Neural crest cell (in vitro differentiated cells): ENCODE data around the gene DNAJC15. TPM values are rescaled to one million over a fixed set of nuclear protein-coding genes. Genes with fewer than 3 reads are reported as not detected.
"Not testable (repeated sequence)": the region's sequence is repeated elsewhere in the genome, so short reads cannot be mapped to it uniquely, and the experiment has no call there.

ENCODE experiments used
- DNase-seq: peaks from one replicate; pipeline ENCODE4 v3.0.0; 2021; ENCODE audit warnings: low read depth, mixed read lengths, low spot score
- H3K27ac Mint-ChIP-seq: one replicate; pipeline ENCODE4 v1.8.0; 2021; ENCODE audit warnings: mild to moderate bottlenecking, mixed read lengths; ENCODE audit not compliant: unreplicated experiment
- H3K27me3 Mint-ChIP-seq: 2 replicates; pipeline ENCODE4 v1.8.0; 2021; ENCODE audit warnings: low read depth, mild to moderate bottlenecking, mixed read lengths
- H3K36me3 Mint-ChIP-seq: 2 replicates; pipeline ENCODE4 v1.8.0; 2021; ENCODE audit warnings: low read depth, mild to moderate bottlenecking, mixed read lengths
- H3K4me1 Mint-ChIP-seq: 2 replicates; pipeline ENCODE4 v1.8.0; 2021; ENCODE audit warnings: mixed read lengths
- H3K4me3 Mint-ChIP-seq: one replicate; pipeline ENCODE4 v1.8.0; 2021; ENCODE audit warnings: mild to moderate bottlenecking, mixed read lengths
- H3K9me3 Mint-ChIP-seq: 2 replicates; pipeline ENCODE4 v1.8.0; 2021; ENCODE audit warnings: mixed read lengths
- CTCF ChIP-seq: fragments of 200-600 bp; sonication (generic); conservative IDR thresholded peaks from 2 replicates; pipeline ENCODE4 v1.5.0; 2021; ENCODE audit warnings: antibody characterized with exemption, mild to moderate bottlenecking
- total RNA-seq: library from RNA; stranded (reverse); gene quantifications from 2 replicates; pipeline ENCODE4 v1.2.1, GENCODE V29; 2021

Gene DNAJC15
- total RNA-seq, 1 donor from 2014 or later, result 14.7 TPM

DNA sequence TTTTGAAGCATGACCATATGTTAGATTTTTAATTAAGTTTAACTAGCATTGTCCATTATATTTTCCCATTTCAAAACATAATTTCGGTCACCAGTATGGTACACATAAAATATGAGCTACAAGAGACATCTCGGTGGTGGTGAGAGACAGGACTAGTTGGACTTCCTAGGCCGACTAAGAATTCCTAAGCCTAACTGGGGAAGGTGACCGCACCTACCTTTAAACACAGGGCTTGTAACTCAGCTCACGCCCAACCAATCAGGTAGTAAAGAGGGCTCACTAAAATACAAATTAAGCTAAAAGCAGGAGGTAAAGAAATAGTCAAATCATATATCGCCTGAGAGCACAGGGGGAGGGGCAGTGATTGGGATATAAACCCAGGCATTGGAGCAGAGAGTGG, 22.9 kb downstream of the DNAJC15 start:
- TF ChIP-seq CTCF, result no peak
- no peak overlapping the region for H3K27ac Mint-ChIP-seq
- H3K4me1 Mint-ChIP-seq, result peaks cover 30% of the 10 kb centered on the region
- peaks cover 3% of the 10 kb centered on the region for H3K9me3 Mint-ChIP-seq
- H3K4me3 Mint-ChIP-seq, result no peak overlapping the region
- peaks cover 5% of the 10 kb centered on the region for H3K36me3 Mint-ChIP-seq
- H3K27me3 Mint-ChIP-seq, result no peaks in the 10 kb centered on the region
- DNase-seq, result no peak

GRCh38 chr13:43054803-43055802, 31.7 kb downstream of the DNAJC15 start:
- Mint-ChIP-seq H3K9me3 (peaks cover 6% of the 10 kb centered on the region), H3K36me3 (peaks cover 18% of the 10 kb centered on the region), H3K27ac (no peak overlapping the region), H3K4me3 (no peak overlapping the region), H3K27me3 (no peaks in the 10 kb centered on the region), H3K4me1 (peaks cover 34% of the 10 kb centered on the region)
- no peak for TF ChIP-seq CTCF
- DNase-seq, result no peak

DNA sequence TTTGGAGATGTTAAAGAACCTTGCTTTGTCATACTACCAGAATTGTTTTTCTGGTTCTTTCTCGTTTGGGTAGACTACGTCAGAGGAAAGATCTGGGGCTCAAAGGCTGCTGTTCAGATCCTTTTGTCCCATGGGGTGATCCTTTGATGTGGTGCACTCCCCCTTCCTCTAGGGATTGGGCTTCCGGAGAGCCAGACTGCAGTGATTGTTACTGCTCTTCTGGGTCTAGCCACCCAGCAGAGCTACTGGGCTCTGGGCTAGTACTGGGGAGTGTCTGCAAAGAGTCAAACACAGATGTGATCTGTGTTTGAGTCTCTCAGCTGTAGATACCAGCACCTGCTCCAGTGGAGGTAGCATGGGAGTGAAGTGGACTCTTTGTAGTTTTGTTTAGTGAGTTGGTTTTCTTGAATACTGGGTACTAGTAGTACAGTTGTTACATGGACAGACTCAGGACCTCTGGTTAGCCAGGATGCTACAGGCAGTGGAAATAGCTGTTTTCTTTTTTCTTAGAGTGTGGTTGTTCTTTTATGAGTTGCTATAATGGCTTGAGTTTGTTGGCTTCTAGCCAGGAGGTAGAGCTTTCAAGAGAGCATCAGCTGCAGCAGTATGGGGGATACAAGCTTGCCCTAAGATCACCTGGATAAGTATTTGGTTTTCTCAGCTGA, 34.4 kb downstream of the DNAJC15 start:
- DNase-seq, result no peak
- Mint-ChIP-seq H3K9me3 (peaks cover 8% of the 10 kb centered on the region), H3K4me3 (peak overlapping the region; percentile 60), H3K4me1 (peaks cover 54% of the 10 kb centered on the region), H3K27ac (peak overlapping the region; percentile 93), H3K27me3 (no peaks in the 10 kb centered on the region), H3K36me3 (peaks cover 27% of the 10 kb centered on the region)
- TF ChIP-seq CTCF, result no peak

DNA sequence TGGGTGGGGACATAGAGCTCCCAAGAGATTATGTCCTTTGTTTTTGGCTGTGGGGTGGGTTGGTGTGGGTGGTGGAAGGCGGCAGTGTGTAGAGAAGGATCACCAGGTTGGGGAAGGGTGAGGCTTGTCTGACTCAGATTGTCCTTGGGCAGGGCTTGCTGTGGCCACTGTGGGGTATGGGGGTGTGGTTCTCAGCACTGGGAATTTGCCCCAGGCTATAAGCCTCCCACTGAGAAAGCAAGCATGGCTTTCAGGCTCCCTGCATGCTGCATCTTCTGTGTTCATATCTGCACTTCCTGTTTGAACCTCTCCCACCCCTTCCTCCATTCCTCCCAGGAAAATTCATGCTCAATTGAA, 34.9 kb downstream of the DNAJC15 start:
- Mint-ChIP-seq H3K4me3 (peak overlapping the region; percentile 60), H3K9me3 (peaks cover 8% of the 10 kb centered on the region), H3K4me1 (peaks cover 54% of the 10 kb centered on the region), H3K27me3 (no peaks in the 10 kb centered on the region), H3K27ac (peak overlapping the region; percentile 93), H3K36me3 (peaks cover 27% of the 10 kb centered on the region)
- TF ChIP-seq CTCF, result no peak
- no peak for DNase-seq

DNA sequence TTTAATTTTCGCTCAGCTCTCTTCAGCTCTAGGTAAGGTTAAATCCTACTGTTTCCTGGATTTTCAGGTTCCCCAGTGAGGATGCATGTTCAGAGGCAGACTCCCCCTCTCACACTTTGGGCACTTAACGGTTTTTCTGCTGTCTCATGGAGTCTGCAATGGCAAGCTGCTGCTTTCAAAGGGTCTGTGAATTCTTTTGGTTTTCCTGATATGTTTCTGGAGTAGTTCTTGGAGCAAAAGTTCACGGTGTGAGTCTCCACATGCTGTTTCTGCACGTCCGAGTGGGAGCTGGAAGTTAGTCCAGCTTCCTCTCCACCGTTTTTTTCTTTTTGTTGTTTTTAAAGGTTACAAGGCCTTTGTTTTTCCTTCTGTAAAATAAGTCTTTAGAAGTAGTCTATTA, 35.4 kb downstream of the DNAJC15 start:
- Mint-ChIP-seq H3K27me3 (no peaks in the 10 kb centered on the region), H3K36me3 (peaks cover 30% of the 10 kb centered on the region), H3K4me3 (peak overlapping the region; percentile 27), H3K4me1 (peaks cover 54% of the 10 kb centered on the region), H3K9me3 (peaks cover 8% of the 10 kb centered on the region), H3K27ac (peak overlapping the region; percentile 94)
- no peak for DNase-seq
- no peak for TF ChIP-seq CTCF

DNA sequence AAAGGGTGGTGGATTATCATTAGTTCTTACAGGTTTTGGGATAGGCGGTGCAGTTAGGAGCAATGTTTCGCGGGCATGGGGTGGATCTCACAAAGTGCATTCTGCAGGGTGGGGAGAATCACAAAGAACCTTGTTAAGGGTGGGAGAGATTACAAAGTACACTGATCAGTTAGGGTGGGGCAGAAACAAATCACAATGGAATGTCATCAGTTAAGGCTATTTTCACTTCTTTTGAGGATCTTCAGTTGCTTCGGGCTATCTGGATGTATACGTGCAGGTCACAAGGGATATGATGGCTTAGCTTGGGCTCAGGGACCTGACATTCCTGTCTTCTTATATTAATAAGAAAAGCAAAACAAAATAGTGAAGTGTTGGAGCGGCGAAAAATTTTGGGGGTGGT, 36.4 kb downstream of the DNAJC15 start:
- not testable (repeated sequence) for H3K27ac Mint-ChIP-seq, DNase-seq, H3K27me3 Mint-ChIP-seq, H3K9me3 Mint-ChIP-seq
- peaks cover 59% of the 10 kb centered on the region for H3K4me1 Mint-ChIP-seq
- peak overlapping the region; percentile 16 for H3K4me3 Mint-ChIP-seq
- peaks cover 35% of the 10 kb centered on the region for H3K36me3 Mint-ChIP-seq

GRCh38 chr13:43060806-43061205, 37.4 kb downstream of the DNAJC15 start:
- not testable (repeated sequence) for H3K9me3 Mint-ChIP-seq, H3K4me3 Mint-ChIP-seq, H3K27ac Mint-ChIP-seq, H3K27me3 Mint-ChIP-seq, DNase-seq
- Mint-ChIP-seq H3K4me1 (peaks cover 59% of the 10 kb centered on the region), H3K36me3 (peaks cover 35% of the 10 kb centered on the region)
